K562 (cell line): ENCODE measurements around the gene NAA38. TPM values are rescaled to one million over a fixed set of nuclear protein-coding genes. Genes with fewer than 3 reads are reported as not detected.

Experiments used
- NCOA2 ChIP-seq, 2 experiments: fragments of 450-650 bp; IDR thresholded peaks; 2 replicates each; pipeline ENCODE4 v1.6.1; 2018; ENCODE audit warnings: mild to moderate bottlenecking in 2 of 2, moderate library complexity in 1 of 2; ENCODE audit not compliant: partially characterized antibody in 2 of 2
- POU5F1 ChIP-seq: fragments of 150-350 bp; IDR thresholded peaks from 2 replicates; pipeline ENCODE4 v1.6.1; 2014; ENCODE audit warnings: borderline replicate concordance, low read length, low read depth, mild to moderate bottlenecking; ENCODE audit not compliant: partially characterized antibody
- RAD21 ChIP-seq, 2 experiments: fragments of 250-450 bp in 1 of 2; fragments of 450-650 bp in 1 of 2; sonication (Bioruptor Pico) in 1 of 2; formaldehyde crosslinking in 1 of 2; IDR thresholded peaks in 1 of 2; conservative IDR thresholded peaks in 1 of 2; 2 replicates each; pipeline versions ENCODE4 v1.4.0 to v1.8.0; 2020 to 2022; ENCODE audit warnings: mild to moderate bottlenecking in 2 of 2, moderate library complexity in 1 of 2
- REST ChIP-seq, 2 experiments: fragments of 450-650 bp; formaldehyde crosslinking in 1 of 2; IDR thresholded peaks; 2 replicates each; pipeline versions ENCODE4 v1.4.0 to v1.6.1; 2014 to 2020; ENCODE audit warnings: mild to moderate bottlenecking in 2 of 2, borderline replicate concordance in 1 of 2, low read depth in 1 of 2
- SMARCC2 ChIP-seq: fragments of 450-650 bp; IDR thresholded peaks from 2 replicates; pipeline ENCODE4 v1.6.1; 2017; ENCODE audit warnings: antibody characterized with exemption, moderate library complexity, mild to moderate bottlenecking, low read depth
- SREBF2 ChIP-seq: sonication (generic); formaldehyde crosslinking; IDR thresholded peaks from 2 replicates; pipeline ENCODE4 v1.4.0; 2020; ENCODE audit warnings: mild to moderate bottlenecking, missing genetic modification reagents
- ZNF354B ChIP-seq: fragments of 250-450 bp; sonication (Bioruptor Pico); IDR thresholded peaks from 2 replicates; pipeline ENCODE4 v1.4.0; 2020
- ZNF407 ChIP-seq: fragments of 450-650 bp; IDR thresholded peaks from 2 replicates; pipeline ENCODE4 v1.6.1; 2016; ENCODE audit warnings: low read depth
- polyA plus RNA-seq, 8 experiments: library from polyadenylated mRNA; depleted of rRNA in 4 of 8; stranded (reverse) in 5 of 8; unstranded in 3 of 8; fragments of >200 nt; fragmentation: Nextera tagmentation in 2 of 8; fragmentation: Illumina TruSeq in 1 of 8; extraction: Ambion mirVana in 2 of 8; extraction: Trizol in 1 of 8; gene quantifications; 2 replicates each; pipeline versions ENCODE4 v1.2.1 to v1.2.3, GENCODE V29; 2011 to 2014; ENCODE audit warnings: inconsistent platforms in 1 of 8, missing spikeins in 1 of 8
- total RNA-seq, 7 experiments: library from RNA; depleted of rRNA in 6 of 7; stranded (reverse); fragments of >200 nt in 6 of 7; fragmentation: Illumina TruSeq in 2 of 7; extraction: Trizol in 2 of 7; gene quantifications; 2 replicates each; pipeline versions ENCODE4 v1.2.1 to v1.2.3, GENCODE V29; 2011 to 2021; ENCODE audit warnings: low replicate concordance in 1 of 7

The NAA38 gene
- total and polyA plus RNA-seq, 9 of the 15 experiments (the other 6 are each of a cell fraction or from before 2014, with no cell fraction given) = 16.4 to 99.8 (median 57.3) TPM

- TF ChIP-seq REST (IDR thresholded peaks at IDR 0.05; ENCODE audit: borderline replicate concordance) = peak; percentile 25; the same call in 1 of the 2 replicates
- no peak for TF ChIP-seq REST (CRISPR knock-in tag; IDR thresholded peaks at IDR 0.05; ENCODE audit: low read depth)
- TF ChIP-seq ZNF407 = no peak
- peak; percentile 29 to 64; a peak in 2 of 4 replicates for TF ChIP-seq RAD21 (CRISPR knock-in tag; conservative IDR thresholded peaks at IDR 0.05 in 1 of 2, IDR thresholded peaks at IDR 0.05 in 1 of 2)
- TF ChIP-seq SMARCC2 = no peak
- TF ChIP-seq SREBF2 = no peak
- no peak for TF ChIP-seq ZNF354B (CRISPR knock-in tag)
- no peak for TF ChIP-seq POU5F1
- no peak for TF ChIP-seq NCOA2 (IDR thresholded peaks at IDR 0.05; ENCODE audit: partially characterized antibody in 2 of 2)
These were observed 1.1 kb upstream of the NAA38 start (continued) for GRCh38 chr17:7858522-7858810.
